GM23338 (cell line): ENCODE measurements around the gene MAST2. TPM values are rescaled to one million over a fixed set of nuclear protein-coding genes. Genes with fewer than 3 reads are reported as not detected.

ENCODE experiments used
- ATAC-seq: fragments of 200-7000 bp; cut with Tn5 transposase; 3 replicates; pipeline ENCODE4 v1.9.1; 2020
- DNase-seq: peaks from one replicate; pipeline ENCODE4 v3.0.0-alpha.2; 2015; ENCODE audit warnings: low spot score
- H2AFZ ChIP-seq: fragments of 200-600 bp; sonication (generic); 2 replicates; pipeline ENCODE4 v1.8.0; 2016; ENCODE audit warnings: antibody characterized with exemption, mild to moderate bottlenecking, moderate library complexity
- H3F3A ChIP-seq: fragments of 200-600 bp; sonication (generic); replicated peaks from 2 replicates; pipeline ENCODE4 v1.8.0; 2017; ENCODE audit warnings: antibody characterized with exemption, mixed run types, low read depth
- H3K27ac ChIP-seq: fragments of 200-600 bp; sonication (generic); 2 replicates; pipeline ENCODE4 v1.6.1; 2016; ENCODE audit warnings: low read depth
- H3K27me3 ChIP-seq: fragments of 200-600 bp; sonication (generic); 2 replicates; pipeline ENCODE4 v1.8.0; 2016; ENCODE audit warnings: mild to moderate bottlenecking, mixed run types, moderate library complexity; ENCODE audit not compliant: insufficient read depth
- H3K36me3 ChIP-seq: fragments of 200-600 bp; sonication (generic); 2 replicates; pipeline ENCODE4 v1.8.0; 2016; ENCODE audit warnings: mild to moderate bottlenecking; ENCODE audit not compliant: insufficient read depth
- H3K4me1 ChIP-seq: fragments of 200-600 bp; sonication (generic); 2 replicates; pipeline ENCODE4 v1.8.0; 2016; ENCODE audit warnings: mild to moderate bottlenecking, moderate library complexity; ENCODE audit not compliant: insufficient read depth
- H3K4me2 ChIP-seq: fragments of 200-600 bp; sonication (generic); 2 replicates; pipeline ENCODE4 v1.7.1; 2017; ENCODE audit warnings: mixed run types
- H3K4me3 ChIP-seq: fragments of 200-600 bp; sonication (generic); 2 replicates; pipeline ENCODE4 v1.6.1; 2016; ENCODE audit warnings: mixed run types
- H3K79me2 ChIP-seq: fragments of 200-600 bp; sonication (generic); replicated peaks from 2 replicates; pipeline ENCODE4 v1.8.0; 2017; ENCODE audit warnings: mild to moderate bottlenecking; ENCODE audit not compliant: insufficient read depth
- H3K9me2 ChIP-seq: fragments of 200-600 bp; sonication (generic); 2 replicates; pipeline ENCODE4 v1.8.0; 2017; ENCODE audit not compliant: insufficient read depth
- H4K20me1 ChIP-seq: fragments of 200-600 bp; sonication (generic); replicated peaks from 2 replicates; pipeline ENCODE4 v1.8.0; 2017; ENCODE audit warnings: mild to moderate bottlenecking; ENCODE audit not compliant: insufficient read depth
- H3K27ac Mint-ChIP-seq: 2 replicates; pipeline ENCODE4 v1.8.0; 2020; ENCODE audit warnings: inconsistent platforms, mild to moderate bottlenecking, moderate library complexity, mixed read lengths
- H3K27me3 Mint-ChIP-seq: 3 replicates; pipeline ENCODE4 v1.8.0; 2022; ENCODE audit warnings: low read depth, mild to moderate bottlenecking, moderate library complexity, mixed read lengths, inconsistent platforms; ENCODE audit not compliant: insufficient read depth, poor library complexity
- H3K36me3 Mint-ChIP-seq: 3 replicates; pipeline ENCODE4 v1.8.0; 2021; ENCODE audit warnings: low read depth, mild to moderate bottlenecking, inconsistent platforms, moderate library complexity, mixed read lengths
- H3K4me1 Mint-ChIP-seq: 3 replicates; pipeline ENCODE4 v1.8.0; 2020; ENCODE audit warnings: mild to moderate bottlenecking, inconsistent platforms, mixed read lengths
- H3K4me3 Mint-ChIP-seq: 3 replicates; pipeline ENCODE4 v1.8.0; 2021; ENCODE audit warnings: moderate library complexity, mild to moderate bottlenecking, inconsistent platforms, mixed read lengths
- H3K9me3 Mint-ChIP-seq: 3 replicates; pipeline ENCODE4 v1.8.0; 2020; ENCODE audit warnings: moderate library complexity, mild to moderate bottlenecking, inconsistent platforms, mixed read lengths
- CREB1 ChIP-seq: fragments of 250-450 bp; sonication (Bioruptor Pico); IDR thresholded peaks from 2 replicates; pipeline ENCODE4 v1.5.0; 2020; ENCODE audit warnings: low read depth, mild to moderate bottlenecking, moderate library complexity
- EZH2 ChIP-seq: fragments of 200-600 bp; sonication (generic); IDR thresholded peaks from one replicate; pipeline ENCODE4 v1.8.0; 2017; ENCODE audit warnings: antibody characterized with exemption, mild to moderate bottlenecking, low read depth; ENCODE audit not compliant: unreplicated experiment
- EZH2phosphoT487 ChIP-seq: fragments of 200-600 bp; sonication (generic); IDR thresholded peaks from one replicate; pipeline ENCODE4 v1.8.1; 2018; ENCODE audit warnings: antibody characterized with exemption; ENCODE audit not compliant: unreplicated experiment
- JUNB ChIP-seq: IDR thresholded peaks from one replicate; pipeline ENCODE4 v1.6.1; 2016; ENCODE audit warnings: antibody characterized with exemption; ENCODE audit not compliant: unreplicated experiment
- NANOG ChIP-seq: IDR thresholded peaks from 2 replicates; pipeline ENCODE4 v1.6.1; 2016; ENCODE audit warnings: antibody characterized with exemption, borderline replicate concordance
- POLR2AphosphoS5 ChIP-seq: IDR thresholded peaks from 2 replicates; pipeline ENCODE4 v1.6.1; 2016; ENCODE audit warnings: antibody characterized with exemption, low read depth
- STAT1 ChIP-seq: IDR thresholded peaks from one replicate; pipeline ENCODE4 v1.6.1; 2016; ENCODE audit warnings: antibody characterized with exemption; ENCODE audit not compliant: unreplicated experiment
- ZNF114 ChIP-seq: fragments of 250-450 bp; sonication (Bioruptor Pico); IDR thresholded peaks from 2 replicates; pipeline ENCODE4 v1.5.0; 2020; ENCODE audit warnings: mild to moderate bottlenecking, moderate library complexity
- ZNF331 ChIP-seq: fragments of 250-450 bp; sonication (Bioruptor Pico); IDR thresholded peaks from 2 replicates; pipeline ENCODE4 v1.5.0; 2020; ENCODE audit warnings: low read depth, mild to moderate bottlenecking, moderate library complexity
- polyA plus RNA-seq: library from polyadenylated mRNA; unstranded; fragments of >200 nt; fragmentation: Nextera tagmentation; extraction: Ambion mirVana; gene quantifications from 2 replicates; pipeline ENCODE4 v1.2.1, GENCODE V29; 2016
- total RNA-seq: library from RNA; depleted of rRNA; stranded (reverse); fragments of >200 nt; shearing (Covaris generic); gene quantifications from 2 replicates; pipeline ENCODE4 v1.2.3, GENCODE V29; 2014
- TF ChIP-seq, protein P1 (sequence below): IDR thresholded peaks from 2 replicates; pipeline ENCODE4 v1.6.1; 2016; ENCODE audit warnings: antibody characterized with exemption
- TF ChIP-seq, protein P2 (sequence below): fragments of 250-450 bp; sonication (Bioruptor Pico); IDR thresholded peaks from 2 replicates; pipeline ENCODE4 v1.5.0; 2020; ENCODE audit warnings: mild to moderate bottlenecking, moderate library complexity
- TF ChIP-seq, protein P3 (sequence below), 2 experiments: fragments of 200-600 bp in 1 of 2; sonication (generic) in 1 of 2; conservative IDR thresholded peaks; 2 replicates each; pipeline versions ENCODE4 v1.5.1 to v1.6.1; 2016 to 2017; ENCODE audit warnings: antibody characterized with exemption in 2 of 2, low read depth in 2 of 2, mild to moderate bottlenecking in 2 of 2, moderate library complexity in 1 of 2
- TF ChIP-seq, protein P4 (sequence below): IDR thresholded peaks from one replicate; pipeline ENCODE4 v1.6.1; 2018; ENCODE audit warnings: antibody characterized with exemption; ENCODE audit not compliant: unreplicated experiment

MAST2 gene
- total and polyA plus RNA-seq, 2 experiments from 2014 or later = 11.5 to 57.7 TPM

DNA sequence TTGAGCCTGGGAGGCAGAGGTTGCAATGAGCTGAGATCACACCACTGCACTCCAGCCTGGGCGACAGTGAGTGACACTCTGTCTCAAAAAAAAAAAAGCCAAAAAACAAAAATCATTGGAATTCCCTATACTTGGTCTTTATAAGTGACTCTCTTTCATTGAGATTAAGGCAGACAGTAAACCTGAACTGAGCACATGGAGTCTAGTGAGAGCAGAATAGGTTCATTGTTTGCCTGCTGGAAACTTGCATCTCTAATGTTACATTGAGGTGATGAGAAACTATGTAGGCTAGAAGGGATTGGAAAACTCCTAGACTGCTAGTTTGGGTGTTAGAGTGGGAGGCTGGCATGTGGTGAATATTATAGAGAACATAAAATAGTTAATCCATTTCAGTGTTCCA, 25.4 kb downstream of the MAST2 start (continued):
- no peak for TF ChIP-seq ZNF331 (CRISPR knock-in tag)
- TF ChIP-seq POLR2AphosphoS5 = no peak
- TF ChIP-seq EZH2phosphoT487 = no peak

DNA sequence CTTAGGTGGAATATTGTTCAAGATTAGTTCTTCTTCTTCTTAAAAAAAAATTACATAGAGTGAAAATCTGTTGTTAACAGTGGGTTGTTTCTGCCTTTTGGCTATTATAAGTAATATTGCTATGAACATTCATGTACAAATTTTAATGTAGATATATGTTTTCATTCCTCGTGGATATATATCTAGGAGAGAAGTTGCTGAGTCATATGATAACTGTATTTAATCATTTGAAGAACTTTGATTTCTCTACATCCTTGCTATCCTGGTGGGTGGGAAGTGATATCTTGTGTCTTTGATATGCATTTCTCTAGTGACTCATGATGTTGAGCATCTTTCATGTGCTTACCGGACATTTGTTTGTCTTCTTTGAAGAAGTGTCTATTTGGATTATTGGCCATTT, 29.9 kb downstream of the MAST2 start:
- TF ChIP-seq STAT1 (no peak), CREB1 (CRISPR knock-in tag) (no peak), POLR2AphosphoS5 (no peak), ZNF331 (CRISPR knock-in tag) (no peak), JUNB (no peak), ZNF114 (no peak), NANOG (no peak), EZH2phosphoT487 (no peak), EZH2 (no peak)
- TF ChIP-seq, protein P1, sequence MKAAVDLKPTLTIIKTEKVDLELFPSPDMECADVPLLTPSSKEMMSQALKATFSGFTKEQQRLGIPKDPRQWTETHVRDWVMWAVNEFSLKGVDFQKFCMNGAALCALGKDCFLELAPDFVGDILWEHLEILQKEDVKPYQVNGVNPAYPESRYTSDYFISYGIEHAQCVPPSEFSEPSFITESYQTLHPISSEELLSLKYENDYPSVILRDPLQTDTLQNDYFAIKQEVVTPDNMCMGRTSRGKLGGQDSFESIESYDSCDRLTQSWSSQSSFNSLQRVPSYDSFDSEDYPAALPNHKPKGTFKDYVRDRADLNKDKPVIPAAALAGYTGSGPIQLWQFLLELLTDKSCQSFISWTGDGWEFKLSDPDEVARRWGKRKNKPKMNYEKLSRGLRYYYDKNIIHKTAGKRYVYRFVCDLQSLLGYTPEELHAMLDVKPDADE = no peak
- TF ChIP-seq, protein P2, sequence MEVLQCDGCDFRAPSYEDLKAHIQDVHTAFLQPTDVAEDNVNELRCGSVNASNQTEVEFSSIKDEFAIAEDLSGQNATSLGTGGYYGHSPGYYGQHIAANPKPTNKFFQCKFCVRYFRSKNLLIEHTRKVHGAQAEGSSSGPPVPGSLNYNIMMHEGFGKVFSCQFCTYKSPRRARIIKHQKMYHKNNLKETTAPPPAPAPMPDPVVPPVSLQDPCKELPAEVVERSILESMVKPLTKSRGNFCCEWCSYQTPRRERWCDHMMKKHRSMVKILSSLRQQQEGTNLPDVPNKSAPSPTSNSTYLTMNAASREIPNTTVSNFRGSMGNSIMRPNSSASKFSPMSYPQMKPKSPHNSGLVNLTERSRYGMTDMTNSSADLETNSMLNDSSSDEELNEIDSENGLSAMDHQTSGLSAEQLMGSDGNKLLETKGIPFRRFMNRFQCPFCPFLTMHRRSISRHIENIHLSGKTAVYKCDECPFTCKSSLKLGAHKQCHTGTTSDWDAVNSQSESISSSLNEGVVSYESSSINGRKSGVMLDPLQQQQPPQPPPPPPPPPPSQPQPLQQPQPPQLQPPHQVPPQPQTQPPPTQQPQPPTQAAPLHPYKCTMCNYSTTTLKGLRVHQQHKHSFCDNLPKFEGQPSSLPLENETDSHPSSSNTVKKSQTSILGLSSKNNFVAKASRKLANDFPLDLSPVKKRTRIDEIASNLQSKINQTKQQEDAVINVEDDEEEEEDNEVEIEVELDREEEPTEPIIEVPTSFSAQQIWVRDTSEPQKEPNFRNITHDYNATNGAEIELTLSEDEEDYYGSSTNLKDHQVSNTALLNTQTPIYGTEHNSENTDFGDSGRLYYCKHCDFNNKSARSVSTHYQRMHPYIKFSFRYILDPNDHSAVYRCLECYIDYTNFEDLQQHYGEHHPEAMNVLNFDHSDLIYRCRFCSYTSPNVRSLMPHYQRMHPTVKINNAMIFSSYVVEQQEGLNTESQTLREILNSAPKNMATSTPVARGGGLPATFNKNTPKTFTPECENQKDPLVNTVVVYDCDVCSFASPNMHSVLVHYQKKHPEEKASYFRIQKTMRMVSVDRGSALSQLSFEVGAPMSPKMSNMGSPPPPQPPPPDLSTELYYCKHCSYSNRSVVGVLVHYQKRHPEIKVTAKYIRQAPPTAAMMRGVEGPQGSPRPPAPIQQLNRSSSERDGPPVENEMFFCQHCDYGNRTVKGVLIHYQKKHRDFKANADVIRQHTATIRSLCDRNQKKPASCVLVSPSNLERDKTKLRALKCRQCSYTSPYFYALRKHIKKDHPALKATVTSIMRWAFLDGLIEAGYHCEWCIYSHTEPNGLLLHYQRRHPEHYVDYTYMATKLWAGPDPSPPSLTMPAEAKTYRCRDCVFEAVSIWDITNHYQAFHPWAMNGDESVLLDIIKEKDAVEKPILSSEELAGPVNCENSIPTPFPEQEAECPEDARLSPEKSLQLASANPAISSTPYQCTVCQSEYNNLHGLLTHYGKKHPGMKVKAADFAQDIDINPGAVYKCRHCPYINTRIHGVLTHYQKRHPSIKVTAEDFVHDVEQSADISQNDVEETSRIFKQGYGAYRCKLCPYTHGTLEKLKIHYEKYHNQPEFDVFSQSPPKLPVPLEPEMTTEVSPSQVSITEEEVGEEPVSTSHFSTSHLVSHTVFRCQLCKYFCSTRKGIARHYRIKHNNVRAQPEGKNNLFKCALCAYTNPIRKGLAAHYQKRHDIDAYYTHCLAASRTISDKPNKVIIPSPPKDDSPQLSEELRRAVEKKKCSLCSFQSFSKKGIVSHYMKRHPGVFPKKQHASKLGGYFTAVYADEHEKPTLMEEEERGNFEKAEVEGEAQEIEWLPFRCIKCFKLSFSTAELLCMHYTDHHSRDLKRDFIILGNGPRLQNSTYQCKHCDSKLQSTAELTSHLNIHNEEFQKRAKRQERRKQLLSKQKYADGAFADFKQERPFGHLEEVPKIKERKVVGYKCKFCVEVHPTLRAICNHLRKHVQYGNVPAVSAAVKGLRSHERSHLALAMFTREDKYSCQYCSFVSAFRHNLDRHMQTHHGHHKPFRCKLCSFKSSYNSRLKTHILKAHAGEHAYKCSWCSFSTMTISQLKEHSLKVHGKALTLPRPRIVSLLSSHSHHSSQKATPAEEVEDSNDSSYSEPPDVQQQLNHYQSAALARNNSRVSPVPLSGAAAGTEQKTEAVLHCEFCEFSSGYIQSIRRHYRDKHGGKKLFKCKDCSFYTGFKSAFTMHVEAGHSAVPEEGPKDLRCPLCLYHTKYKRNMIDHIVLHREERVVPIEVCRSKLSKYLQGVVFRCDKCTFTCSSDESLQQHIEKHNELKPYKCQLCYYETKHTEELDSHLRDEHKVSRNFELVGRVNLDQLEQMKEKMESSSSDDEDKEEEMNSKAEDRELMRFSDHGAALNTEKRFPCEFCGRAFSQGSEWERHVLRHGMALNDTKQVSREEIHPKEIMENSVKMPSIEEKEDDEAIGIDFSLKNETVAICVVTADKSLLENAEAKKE (CRISPR knock-in tag) = no peak
- TF ChIP-seq, protein P3, sequence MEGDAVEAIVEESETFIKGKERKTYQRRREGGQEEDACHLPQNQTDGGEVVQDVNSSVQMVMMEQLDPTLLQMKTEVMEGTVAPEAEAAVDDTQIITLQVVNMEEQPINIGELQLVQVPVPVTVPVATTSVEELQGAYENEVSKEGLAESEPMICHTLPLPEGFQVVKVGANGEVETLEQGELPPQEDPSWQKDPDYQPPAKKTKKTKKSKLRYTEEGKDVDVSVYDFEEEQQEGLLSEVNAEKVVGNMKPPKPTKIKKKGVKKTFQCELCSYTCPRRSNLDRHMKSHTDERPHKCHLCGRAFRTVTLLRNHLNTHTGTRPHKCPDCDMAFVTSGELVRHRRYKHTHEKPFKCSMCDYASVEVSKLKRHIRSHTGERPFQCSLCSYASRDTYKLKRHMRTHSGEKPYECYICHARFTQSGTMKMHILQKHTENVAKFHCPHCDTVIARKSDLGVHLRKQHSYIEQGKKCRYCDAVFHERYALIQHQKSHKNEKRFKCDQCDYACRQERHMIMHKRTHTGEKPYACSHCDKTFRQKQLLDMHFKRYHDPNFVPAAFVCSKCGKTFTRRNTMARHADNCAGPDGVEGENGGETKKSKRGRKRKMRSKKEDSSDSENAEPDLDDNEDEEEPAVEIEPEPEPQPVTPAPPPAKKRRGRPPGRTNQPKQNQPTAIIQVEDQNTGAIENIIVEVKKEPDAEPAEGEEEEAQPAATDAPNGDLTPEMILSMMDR (conservative IDR thresholded peaks at IDR 0.05; ENCODE audit: low read depth in 2 of 2) = no peak
- TF ChIP-seq, protein P4, sequence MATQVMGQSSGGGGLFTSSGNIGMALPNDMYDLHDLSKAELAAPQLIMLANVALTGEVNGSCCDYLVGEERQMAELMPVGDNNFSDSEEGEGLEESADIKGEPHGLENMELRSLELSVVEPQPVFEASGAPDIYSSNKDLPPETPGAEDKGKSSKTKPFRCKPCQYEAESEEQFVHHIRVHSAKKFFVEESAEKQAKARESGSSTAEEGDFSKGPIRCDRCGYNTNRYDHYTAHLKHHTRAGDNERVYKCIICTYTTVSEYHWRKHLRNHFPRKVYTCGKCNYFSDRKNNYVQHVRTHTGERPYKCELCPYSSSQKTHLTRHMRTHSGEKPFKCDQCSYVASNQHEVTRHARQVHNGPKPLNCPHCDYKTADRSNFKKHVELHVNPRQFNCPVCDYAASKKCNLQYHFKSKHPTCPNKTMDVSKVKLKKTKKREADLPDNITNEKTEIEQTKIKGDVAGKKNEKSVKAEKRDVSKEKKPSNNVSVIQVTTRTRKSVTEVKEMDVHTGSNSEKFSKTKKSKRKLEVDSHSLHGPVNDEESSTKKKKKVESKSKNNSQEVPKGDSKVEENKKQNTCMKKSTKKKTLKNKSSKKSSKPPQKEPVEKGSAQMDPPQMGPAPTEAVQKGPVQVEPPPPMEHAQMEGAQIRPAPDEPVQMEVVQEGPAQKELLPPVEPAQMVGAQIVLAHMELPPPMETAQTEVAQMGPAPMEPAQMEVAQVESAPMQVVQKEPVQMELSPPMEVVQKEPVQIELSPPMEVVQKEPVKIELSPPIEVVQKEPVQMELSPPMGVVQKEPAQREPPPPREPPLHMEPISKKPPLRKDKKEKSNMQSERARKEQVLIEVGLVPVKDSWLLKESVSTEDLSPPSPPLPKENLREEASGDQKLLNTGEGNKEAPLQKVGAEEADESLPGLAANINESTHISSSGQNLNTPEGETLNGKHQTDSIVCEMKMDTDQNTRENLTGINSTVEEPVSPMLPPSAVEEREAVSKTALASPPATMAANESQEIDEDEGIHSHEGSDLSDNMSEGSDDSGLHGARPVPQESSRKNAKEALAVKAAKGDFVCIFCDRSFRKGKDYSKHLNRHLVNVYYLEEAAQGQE = no peak
- Histone ChIP-seq H3K4me1 (no peaks in the 10 kb centered on the region), H3K79me2 (peaks cover 8% of the 10 kb centered on the region; the same call in 1 of the 2 replicates), H3K27ac (no peak overlapping the region), H3K36me3 (no peaks in the 10 kb centered on the region), H3K4me3 (no peak overlapping the region), H3K27me3 (no peaks in the 10 kb centered on the region), H3K9me2 (no peaks in the 10 kb centered on the region), H4K20me1 (0 out of 2 replicates have a peak, but pooled peaks cover 4% of the 10 kb centered on the region), H3F3A (no peaks in the 10 kb centered on the region), H3K4me2 (no peak overlapping the region), H2AFZ (no peak overlapping the region)
- DNase-seq (no peak), ATAC-seq (no peak)
- Mint-ChIP-seq H3K9me3 (no peaks in the 10 kb centered on the region), H3K27me3 (no peaks in the 10 kb centered on the region), H3K4me3 (no peak overlapping the region), H3K4me1 (no peaks in the 10 kb centered on the region), H3K36me3 (peaks cover 17% of the 10 kb centered on the region; the same call in 2 of the 3 replicates), H3K27ac (no peak overlapping the region)
